HCT116 (cell line): ENCODE results near the gene SYNE2. TPM values are rescaled to one million over a fixed set of nuclear protein-coding genes. Genes with fewer than 3 reads are reported as not detected.

Source experiments
- ATAC-seq: fragments of 200-7000 bp; cut with Tn5 transposase; 2 replicates; pipeline ENCODE4 v1.9.1; 2020; ENCODE audit warnings: mild to moderate bottlenecking, moderate library complexity
- BruUV-seq: library from RNA; stranded (reverse); fragments of 400-500 nt; replicated peaks from 2 replicates; lab custom pipeline; 2021; lab: Mats Ljungman, UMichigan
- CTCF ChIA-PET: fragments of 300-600 bp; sonication (Branson Sonifier 250); formaldehyde crosslinking; loops from one replicate; lab custom pipeline; 2021; ENCODE audit warnings: antibody characterized with exemption; lab: Charles Lee
- POLR2A ChIA-PET: fragments of 300-600, 350-600 bp; sonication (Branson Sonifier 250); formaldehyde crosslinking; loops from one replicate; lab custom pipeline; 2021; ENCODE audit warnings: antibody characterized with exemption; lab: Charles Lee
- RAD21 ChIA-PET, 2 experiments: fragments of 300-600 bp; sonication (Branson Sonifier 250); formaldehyde crosslinking; loops; one replicate each; lab custom pipeline; 2023; ENCODE audit warnings: low total read pairs in 2 of 2; ENCODE audit not compliant: uncharacterized antibody in 2 of 2, unreplicated experiment in 2 of 2, low non-redundant PET in 1 of 2; lab: Charles Lee
- DNase-seq: peaks from one replicate; pipeline ENCODE4 v3.0.0-alpha.2; 2010; ENCODE audit warnings: low read depth, low spot score
- H2AFZ ChIP-seq: fragments of 200-600 bp; shearing (Covaris generic), sonication (generic); 2 replicates; pipeline ENCODE4 v1.6.1; 2017; ENCODE audit warnings: low read depth, mixed run types, mixed read lengths, antibody characterized with exemption, low read length; ENCODE audit not compliant: poor library complexity, severe bottlenecking
- H3K27ac ChIP-seq: 2 replicates; pipeline ENCODE4 v1.5.1; 2012; ENCODE audit warnings: low read depth, low read length
- H3K27me3 ChIP-seq: fragments of 200-600 bp; sonication (generic); 2 replicates; pipeline ENCODE4 v1.6.1; 2016; ENCODE audit warnings: mixed run types, low read length, mixed read lengths; ENCODE audit not compliant: insufficient read depth
- H3K36me3 ChIP-seq, 2 experiments: fragments of 200-500 bp in 1 of 2; fragments of 200-600 bp in 1 of 2; sonication (Bioruptor generic) in 1 of 2; sonication (generic) in 1 of 2; 2 replicates each; pipeline versions ENCODE4 v1.5.1 to v1.6.1; 2014 to 2016; ENCODE audit warnings: low read length in 2 of 2, inconsistent platforms in 1 of 2, mixed read lengths in 1 of 2, mixed run types in 1 of 2; ENCODE audit not compliant: insufficient read depth in 2 of 2, control insufficient read depth in 1 of 2
- H3K4me1 ChIP-seq, 2 experiments: fragments of 200-600 bp in 1 of 2; sonication (generic) in 1 of 2; 2 replicates each; pipeline versions ENCODE4 v1.5.1 to v1.6.1; 2012 to 2017; ENCODE audit warnings: low read length in 2 of 2, inconsistent platforms in 1 of 2, mild to moderate bottlenecking in 1 of 2, mixed read lengths in 1 of 2, mixed run types in 1 of 2, moderate library complexity in 1 of 2; ENCODE audit not compliant: insufficient read depth in 2 of 2, control insufficient read depth in 1 of 2
- H3K4me2 ChIP-seq: fragments of 200-600 bp; sonication (generic); 2 replicates; pipeline ENCODE4 v1.6.1; 2017; ENCODE audit warnings: mixed run types, low read length, mixed read lengths
- H3K4me3 ChIP-seq, 2 experiments: fragments of 200-600 bp in 1 of 2; sonication (generic) in 1 of 2; replicated peaks in 1 of 2; 2 replicates each; pipeline ENCODE4 v1.5.1; 2011 to 2016; ENCODE audit warnings: low read length in 2 of 2, control low read depth in 1 of 2, low read depth in 1 of 2, mild to moderate bottlenecking in 1 of 2, mixed read lengths in 1 of 2, mixed run types in 1 of 2
- H3K79me2 ChIP-seq: fragments of 200-600 bp; sonication (generic); 2 replicates; pipeline ENCODE4 v1.6.1; 2017; ENCODE audit warnings: mild to moderate bottlenecking, mixed run types, low read length, moderate library complexity, mixed read lengths; ENCODE audit not compliant: insufficient read depth
- H3K9ac ChIP-seq: fragments of 200-600 bp; sonication (generic); 2 replicates; pipeline ENCODE4 v1.6.1; 2016; ENCODE audit warnings: low read length, mixed read lengths
- H3K9me2 ChIP-seq: fragments of 200-600 bp; sonication (generic), shearing (Covaris generic); 2 replicates; pipeline ENCODE4 v1.6.1; 2017; ENCODE audit warnings: mixed run types, mild to moderate bottlenecking, moderate library complexity; ENCODE audit not compliant: insufficient read depth
- H3K9me3 ChIP-seq, 2 experiments: fragments of 200-500 bp in 1 of 2; fragments of 200-600 bp in 1 of 2; sonication (Bioruptor generic) in 1 of 2; sonication (generic) in 1 of 2; 2 replicates each; pipeline ENCODE4 v1.6.1; 2014 to 2017; ENCODE audit warnings: low read length in 2 of 2, mixed read lengths in 2 of 2, inconsistent platforms in 1 of 2, low read depth in 1 of 2, mild to moderate bottlenecking in 1 of 2, mixed run types in 1 of 2, moderate library complexity in 1 of 2; ENCODE audit not compliant: control insufficient read depth in 1 of 2, insufficient read depth in 1 of 2
- H4K20me1 ChIP-seq: fragments of 200-600 bp; sonication (generic), shearing (Covaris generic); 2 replicates; pipeline ENCODE4 v1.6.1; 2017; ENCODE audit warnings: mixed run types, mild to moderate bottlenecking, moderate library complexity; ENCODE audit not compliant: insufficient read depth
- ATF3 ChIP-seq: IDR thresholded peaks from 2 replicates; pipeline ENCODE4 v1.6.1; 2012
- CEBPB ChIP-seq: IDR thresholded peaks from 2 replicates; pipeline ENCODE4 v1.6.1; 2012; ENCODE audit warnings: low read depth
- EGR1 ChIP-seq: IDR thresholded peaks from 2 replicates; pipeline ENCODE4 v1.6.1; 2012; ENCODE audit warnings: low read depth
- POLR2A ChIP-seq: IDR thresholded peaks from 2 replicates; pipeline ENCODE4 v1.7.0; 2011; ENCODE audit warnings: borderline replicate concordance; ENCODE audit not compliant: insufficient read depth, insufficient read length; ENCODE audit errors: extremely low read depth
- POLR2AphosphoS5 ChIP-seq: IDR thresholded peaks from 2 replicates; pipeline ENCODE4 v1.6.1; 2011; ENCODE audit warnings: mild to moderate bottlenecking, low read depth, low read length, moderate library complexity
- RAD21 ChIP-seq: IDR thresholded peaks from 2 replicates; pipeline ENCODE4 v1.6.1; 2012; ENCODE audit warnings: low read depth, mild to moderate bottlenecking
- SIN3A ChIP-seq: IDR thresholded peaks from 2 replicates; pipeline ENCODE4 v1.6.1; 2012; ENCODE audit warnings: low read depth
- SP1 ChIP-seq: IDR thresholded peaks from 2 replicates; pipeline ENCODE4 v1.6.1; 2012; ENCODE audit warnings: low read depth
- TCF7L2 ChIP-seq: IDR thresholded peaks from 2 replicates; pipeline ENCODE4 v1.7.0; 2011; ENCODE audit warnings: borderline replicate concordance, inconsistent platforms; ENCODE audit not compliant: insufficient read depth, insufficient read length; ENCODE audit errors: extremely low read depth
- YY1 ChIP-seq: IDR thresholded peaks from 2 replicates; pipeline ENCODE4 v1.6.1; 2011; ENCODE audit warnings: low read length, low read depth, moderate library complexity, mild to moderate bottlenecking; ENCODE audit not compliant: insufficient replicate concordance; ENCODE audit errors: extremely low read depth
- ZBTB33 ChIP-seq: IDR thresholded peaks from 2 replicates; pipeline ENCODE4 v1.6.1; 2011; ENCODE audit warnings: mild to moderate bottlenecking, low read length, moderate library complexity; ENCODE audit not compliant: insufficient replicate concordance; ENCODE audit errors: extremely low read depth
- ZFX ChIP-seq: fragments of 450-650 bp; IDR thresholded peaks from 2 replicates; pipeline ENCODE4 v1.6.1; 2017
- ZNF274 ChIP-seq: fragments of 200-500 bp; sonication (Bioruptor generic); IDR thresholded peaks from 2 replicates; pipeline ENCODE4 v1.6.1; 2014; ENCODE audit warnings: mild to moderate bottlenecking, low read depth, low read length, inconsistent platforms
- intact Hi-C: fragments of 100-400 bp; cut with micrococcal nuclease; formaldehyde crosslinking; loops from 2 replicates; pipeline ENCODE4 v1.10.0; 2022
- total RNA-seq: library from RNA; stranded (reverse); gene quantifications from one replicate; pipeline ENCODE4 v1.2.1, GENCODE V29; 2021; ENCODE audit not compliant: unreplicated experiment

SYNE2 gene
- total RNA-seq, 1 experiment from 2014 or later = 28.8 TPM

- TF ChIP-seq ZBTB33 (no peak), TCF7L2 (no peak), YY1 (no peak), ZNF274 (no peak), POLR2A (no peak), ZFX (no peak)
These were observed 142.5 kb downstream of the SYNE2 start (continued) for GRCh38 chr14:63995285-63995684.

- no peak overlapping the region for H3K4me3 ChIP-seq
- no peak overlapping the region for H3K27ac ChIP-seq
- H3K9ac ChIP-seq = no peak overlapping the region
- H3K9me3 ChIP-seq = no peaks in the 10 kb centered on the region
- H4K20me1 ChIP-seq = no peaks in the 10 kb centered on the region
- RAD21 ChIA-PET = no interaction called here
- ATAC-seq (no peak), DNase-seq (no peak)
- BruUV-seq = no TSS peak
- TF ChIP-seq POLR2AphosphoS5 (no peak), SIN3A (no peak), ZBTB33 (no peak), YY1 (no peak), EGR1 (no peak), RAD21 (no peak), TCF7L2 (no peak), ATF3 (no peak), CEBPB (no peak), SP1 (no peak)
- CTCF ChIA-PET = no interaction called here
- no peaks in the 10 kb centered on the region for H3K79me2 ChIP-seq
- no peak overlapping the region for H3K4me2 ChIP-seq
- peaks cover 0 to 14% of the 10 kb centered on the region in 2 experiments; a peak in 1 of 4 replicates for H3K36me3 ChIP-seq
- POLR2A ChIA-PET = no interaction called here
- H3K4me1 ChIP-seq = no peaks in the 10 kb centered on the region
- intact Hi-C loops = no loop called here
- no peak overlapping the region for H2AFZ ChIP-seq
- H3K9me2 ChIP-seq = no peaks in the 10 kb centered on the region
- no peaks in the 10 kb centered on the region for H3K27me3 ChIP-seq
These were observed 143.2 kb downstream of the SYNE2 start for GRCh38 chr14:63996016-63996415.
